T47D (cell line): ENCODE data around the gene GCLM.

Experiments used
- DNase-seq, 2 experiments: peaks; one replicate each; pipeline versions ENCODE4 v3.0.0 to v3.0.0-alpha.2; 2011 to 2012; ENCODE audit warnings: low read depth in 1 of 2, low spot score in 1 of 2
- JUND ChIP-seq: IDR thresholded peaks from 2 replicates; pipeline ENCODE4 v1.6.1; 2012; ENCODE audit warnings: low read depth
- in situ Hi-C: cut with HindIII; loops from 2 replicates; pipeline ENCODE4 v1.10.0; 2016; ENCODE audit warnings: low sequenced_read_pairs, low pct_unique_long_range_greater_than_20kb

GCLM gene

GRCh38 chr1:93908394-93909145, 660 bp downstream of the GCLM start:
- TF ChIP-seq JUND, result no peak
- peak; percentile 14 to 52 for DNase-seq
- in situ Hi-C loops, result no loop called here

- TF ChIP-seq JUND, result no peak
- in situ Hi-C loops, result no loop called here
- no peak for DNase-seq
These were observed 1.5 kb downstream of the GCLM start for GRCh38 chr1:93907718-93908117.

GRCh38 chr1:93906480-93906879, 2.8 kb downstream of the GCLM start:
- TF ChIP-seq JUND, result no peak
- in situ Hi-C loops, result no loop called here
- no peak for DNase-seq

GRCh38 chr1:93905734-93906133, 3.5 kb downstream of the GCLM start:
- in situ Hi-C loops, result no loop called here
- DNase-seq, result no peak
- no peak for TF ChIP-seq JUND

- no peak for DNase-seq
- TF ChIP-seq JUND, result no peak
- in situ Hi-C loops, result no loop called here
These were observed 4.2 kb downstream of the GCLM start for GRCh38 chr1:93905051-93905450.

GRCh38 chr1:93904228-93904627, 5.0 kb downstream of the GCLM start:
- no peak for DNase-seq
- in situ Hi-C loops, result no loop called here
- TF ChIP-seq JUND, result no peak

GRCh38 chr1:93900723-93901504, 8.3 kb downstream of the GCLM start:
- in situ Hi-C loops, result no loop called here
- no peak for TF ChIP-seq JUND
- DNase-seq, result no peak

GRCh38 chr1:93899543-93900207, 9.6 kb downstream of the GCLM start:
- no peak for DNase-seq
- no peak for TF ChIP-seq JUND
- in situ Hi-C loops, result no loop called here

GRCh38 chr1:93888900-93889299, 20.3 kb downstream of the GCLM start:
- no peak for TF ChIP-seq JUND
- in situ Hi-C loops, result no loop called here
- DNase-seq, result no peak

- no peak for DNase-seq
- in situ Hi-C loops, result no loop called here
- no peak for TF ChIP-seq JUND
These were observed 27.0 kb downstream of the GCLM start for GRCh38 chr1:93882269-93882668.

GRCh38 chr1:93880731-93881130, 28.5 kb downstream of the GCLM start:
- no peak for TF ChIP-seq JUND
- in situ Hi-C loops, result no loop called here
- no peak for DNase-seq

GRCh38 chr1:93878889-93879586, 30.2 kb downstream of the GCLM start, which contains the start of gene DNTTIP2:
DNTTIP2 (minus strand) TSS chr1:93879206; CDS start chr1:93879148, 58 bp downstream.
- DNase-seq, result peak; percentile 67 to 91
- in situ Hi-C loops, result no loop called here
- TF ChIP-seq JUND, result no peak
